NT2/D1 (cell line): ENCODE measurements around the gene LRCH1.

Experiments used
- SUZ12 ChIP-seq: IDR thresholded peaks from 2 replicates; pipeline ENCODE4 v1.6.1; 2011; ENCODE audit not compliant: insufficient read length, insufficient read depth; ENCODE audit errors: extremely low read depth
- ZNF274 ChIP-seq: IDR thresholded peaks from 2 replicates; pipeline ENCODE4 v1.6.1; 2011; ENCODE audit warnings: mild to moderate bottlenecking, low read depth, low read length

GRCh38 chr13:46602531-46602930 lies 49.6 kb downstream of the LRCH1 start:
- TF ChIP-seq ZNF274, result no peak
- TF ChIP-seq SUZ12, result no peak
